ENCODE data around the gene NUDCD3.
"Not testable (repeated sequence)": the region's sequence is repeated elsewhere in the genome, so short reads cannot be mapped to it uniquely, and the experiment has no call there.

GRCh38 chr7:44424762-44425161 is 65.7 kb downstream of the NUDCD3 start:
- not testable (repeated sequence) for TF ChIP-seq CTCF (IDR thresholded peaks at IDR 0.05 in 8 of 11, conservative IDR thresholded peaks at IDR 0.05 in 3 of 11); POLR2A (IDR thresholded peaks at IDR 0.05)
